Hematopoietic multipotent progenitor cell treated with erythropoietin and hydrocortisone succinate and interleukin-3 and kit ligand, for 15 days (in vitro differentiated cells): ENCODE results near the gene STAG3.
"Not testable (repeated sequence)": the region's sequence is repeated elsewhere in the genome, so short reads cannot be mapped to it uniquely, and the experiment has no call there.

Source experiments
- DNase-seq: peaks from one replicate; pipeline ENCODE4 v3.0.0-alpha.2; 2015; ENCODE audit warnings: low spot score

STAG3 gene

GRCh38 chr7:100247152-100247757, 69.5 kb downstream of the STAG3 start:
- no peak for DNase-seq

GRCh38 chr7:100248483-100248882, 70.8 kb downstream of the STAG3 start:
- no peak for DNase-seq

GRCh38 chr7:100257017-100257416, 79.3 kb downstream of the STAG3 start:
- no peak for DNase-seq

GRCh38 chr7:100259984-100260383, 82.3 kb downstream of the STAG3 start:
- not testable (repeated sequence) for DNase-seq

- DNase-seq = not testable (repeated sequence)
These were observed 85.2 kb downstream of the STAG3 start for GRCh38 chr7:100262896-100263295.
